GM11168 (cell line): ENCODE data around the gene OR1E1.
"Not testable (repeated sequence)": the region's sequence is repeated elsewhere in the genome, so short reads cannot be mapped to it uniquely, and the experiment has no call there.

Experiments
- in situ Hi-C: fragments of 300-500 bp; cut with MboI; formaldehyde crosslinking; loops from one replicate; pipeline ENCODE4 v1.12.0; 2022; ENCODE audit warnings: low sequenced_read_pairs; ENCODE audit not compliant: unreplicated experiment

Gene OR1E1, protein sequence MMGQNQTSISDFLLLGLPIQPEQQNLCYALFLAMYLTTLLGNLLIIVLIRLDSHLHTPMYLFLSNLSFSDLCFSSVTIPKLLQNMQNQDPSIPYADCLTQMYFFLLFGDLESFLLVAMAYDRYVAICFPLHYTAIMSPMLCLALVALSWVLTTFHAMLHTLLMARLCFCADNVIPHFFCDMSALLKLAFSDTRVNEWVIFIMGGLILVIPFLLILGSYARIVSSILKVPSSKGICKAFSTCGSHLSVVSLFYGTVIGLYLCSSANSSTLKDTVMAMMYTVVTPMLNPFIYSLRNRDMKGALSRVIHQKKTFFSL

DNA sequence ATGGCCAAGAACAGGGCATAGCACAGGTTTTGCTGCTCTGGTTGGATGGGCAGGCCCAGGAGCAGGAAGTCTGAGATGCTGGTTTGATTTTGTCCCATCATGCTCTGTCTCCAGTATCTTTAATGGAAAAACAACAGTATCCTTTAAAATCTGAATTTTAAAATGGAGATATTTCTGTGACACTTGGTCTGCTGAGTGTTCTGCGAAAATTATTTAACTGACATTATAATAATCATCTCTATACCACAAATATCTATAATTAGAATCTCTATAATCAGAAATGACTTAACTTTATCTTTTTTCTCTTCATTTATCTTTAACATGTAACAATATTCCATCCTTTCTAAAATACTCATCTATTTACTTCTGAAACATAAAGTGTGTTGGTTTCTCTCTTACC is at the start of gene OR1E1:
OR1E1 (minus strand) TSS at position 101 of the 400 bp plus-strand sequence; CDS start at position 101, 0 bp downstream.
- in situ Hi-C loops = no loop called here

DNA sequence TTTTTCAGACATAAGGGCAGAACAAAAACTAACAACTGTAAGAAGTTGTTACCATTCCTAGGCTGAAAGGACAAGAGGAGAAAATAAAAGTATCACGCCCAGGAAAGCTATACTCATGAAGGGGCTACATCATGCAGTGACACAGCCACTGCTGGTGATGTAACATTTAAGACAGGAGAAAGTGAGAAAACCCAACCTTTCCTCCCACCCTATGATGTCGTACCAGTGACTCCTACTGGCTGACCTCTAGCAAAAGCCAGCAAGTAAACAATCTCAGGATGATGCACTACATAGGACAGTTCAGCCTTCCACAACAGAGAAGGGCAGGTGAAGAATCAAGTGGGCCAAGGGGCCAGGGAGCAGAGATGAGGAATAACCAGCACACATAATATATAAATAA is 49.4 kb upstream of the OR1E1 start:
- in situ Hi-C loops = no loop called here

DNA sequence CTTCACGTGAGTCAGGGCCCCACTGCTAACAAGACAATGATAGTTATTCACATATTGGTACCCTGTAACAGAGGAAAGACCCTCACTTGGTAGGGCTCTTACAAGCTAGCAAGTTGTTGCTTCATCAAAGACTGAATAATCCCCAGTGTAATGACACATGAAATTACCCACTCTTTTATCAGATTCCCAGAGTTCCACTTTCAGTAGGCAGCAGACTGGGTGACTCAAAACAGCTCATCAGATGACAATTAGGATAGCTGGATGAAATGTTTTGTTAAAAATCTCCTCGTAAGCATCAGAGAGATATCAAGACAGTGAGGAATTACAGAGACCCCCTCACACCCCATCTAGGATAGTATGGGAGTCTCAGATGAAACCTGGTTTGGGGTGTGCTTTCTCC is 42.2 kb upstream of the OR1E1 start:
- in situ Hi-C loops = no loop called here

DNA sequence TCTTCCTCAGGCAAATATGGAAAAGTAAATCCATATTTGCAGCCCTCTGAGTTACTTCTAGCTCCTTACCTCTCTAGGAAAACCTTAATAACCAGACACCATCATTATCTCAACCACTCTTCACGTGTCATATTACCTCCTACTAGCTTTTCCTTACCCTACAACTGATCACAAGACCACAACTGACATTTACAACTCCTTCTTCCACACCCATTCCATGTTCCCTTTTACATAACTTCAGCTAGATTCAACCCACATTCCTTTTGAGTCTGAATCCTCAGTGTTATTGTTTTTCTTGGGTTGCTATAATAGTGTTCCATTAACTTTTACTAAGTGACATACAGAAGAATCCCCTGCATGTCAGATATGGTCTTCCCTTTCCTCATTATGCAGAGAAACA is 40.2 kb upstream of the OR1E1 start:
- in situ Hi-C loops = no loop called here

DNA sequence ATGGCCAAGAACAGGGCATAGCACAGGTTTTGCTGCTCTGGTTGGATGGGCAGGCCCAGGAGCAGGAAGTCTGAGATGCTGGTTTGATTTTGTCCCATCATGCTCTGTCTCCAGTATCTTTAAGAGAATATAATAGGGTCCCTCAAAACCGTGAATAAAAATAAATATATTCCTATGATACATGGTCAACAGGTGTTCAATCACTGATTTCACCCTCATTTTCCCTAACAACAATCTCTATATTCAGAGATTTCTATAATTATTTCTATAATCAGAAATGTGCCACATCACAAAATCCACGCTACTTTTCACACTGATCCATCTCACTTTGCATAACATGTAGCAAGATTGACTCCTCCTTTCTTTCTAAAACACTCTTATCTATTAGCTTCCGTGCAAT is 35.5 kb upstream of the OR1E1 start, which contains the start of gene OR1E2:
OR1E2 (minus strand) TSS at position 101 of the 400 bp plus-strand sequence; CDS start at position 101, 0 bp downstream.
- in situ Hi-C loops = no loop called here

DNA sequence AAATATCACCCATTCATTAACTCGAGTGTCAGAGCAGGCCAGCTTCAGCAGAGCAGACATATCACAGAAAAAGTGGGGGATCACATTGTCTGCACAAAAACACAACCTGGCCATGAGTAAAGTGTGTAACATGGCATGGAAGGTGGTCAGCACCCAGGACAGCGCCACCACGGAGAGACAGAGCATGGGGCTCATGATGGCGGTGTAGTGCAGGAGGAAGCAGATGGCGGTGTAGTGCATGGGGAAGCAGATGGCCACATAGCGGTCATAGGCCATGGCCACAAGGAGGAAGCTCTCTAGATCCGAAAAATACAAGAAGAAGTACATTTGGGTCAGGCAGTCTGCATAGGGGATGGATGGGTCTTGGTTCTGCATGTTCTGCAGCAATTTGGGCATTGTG is 35.0 kb upstream of the OR1E1 start:
- in situ Hi-C loops = not testable (repeated sequence)

DNA sequence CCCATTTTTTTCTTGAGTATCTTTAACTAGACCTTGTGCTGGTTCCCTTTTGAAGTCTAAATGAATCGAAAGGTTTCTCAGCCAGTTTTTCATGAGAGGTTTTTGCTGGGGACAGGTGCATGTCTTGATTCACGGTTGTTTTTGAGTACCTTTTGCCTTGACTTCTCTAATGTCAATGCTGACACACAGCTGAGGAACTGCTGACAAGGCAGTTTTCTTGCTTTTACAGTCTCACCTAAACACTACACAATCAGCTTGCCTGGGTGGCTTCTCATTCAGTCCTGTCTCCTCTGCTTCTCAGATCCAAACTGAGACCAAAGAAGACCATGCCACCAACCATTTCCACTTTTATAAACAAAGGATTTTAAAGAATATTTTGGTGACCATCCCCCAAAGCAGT is 20.0 kb upstream of the OR1E1 start:
- in situ Hi-C loops = no loop called here

DNA sequence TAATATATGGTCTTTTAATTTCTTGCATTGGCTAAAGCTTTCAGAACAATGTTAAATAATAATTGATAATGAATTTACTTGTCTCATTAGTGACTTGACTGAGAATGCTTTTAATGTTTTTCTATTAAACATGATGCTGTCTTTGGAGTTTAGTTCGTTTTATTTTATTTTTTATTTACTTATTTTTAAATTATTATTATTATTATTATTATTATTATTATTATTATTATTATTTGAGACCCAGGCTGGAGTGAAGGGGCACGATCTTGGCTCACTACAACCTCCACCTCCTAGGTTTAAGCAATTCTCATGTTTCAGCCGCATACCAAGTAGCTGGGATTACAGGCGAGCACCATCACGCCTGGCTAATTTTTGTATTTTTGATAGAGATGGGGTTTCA is 17.4 kb upstream of the OR1E1 start:
- in situ Hi-C loops = no loop called here

DNA sequence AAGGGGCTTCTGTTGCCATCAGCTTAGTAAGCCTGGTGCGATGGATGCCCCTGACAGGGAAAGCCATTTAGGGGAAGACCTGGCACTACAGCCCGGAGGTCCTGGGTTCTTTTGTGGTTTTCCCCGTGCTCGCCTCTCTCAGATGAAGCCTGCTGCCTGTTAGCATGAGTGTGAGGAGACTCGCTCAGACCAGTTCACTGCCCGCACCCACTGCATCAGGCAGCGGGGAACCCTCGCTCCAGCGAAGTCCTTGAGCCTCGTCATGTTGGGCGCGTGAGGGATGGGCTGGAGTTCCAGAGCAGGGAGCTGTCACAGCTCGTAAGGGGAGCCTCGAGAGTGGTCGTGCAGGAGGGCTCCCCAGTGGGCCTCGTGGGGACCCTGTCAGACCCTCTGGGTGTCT is 14.0 kb upstream of the OR1E1 start:
- in situ Hi-C loops = not testable (repeated sequence)

DNA sequence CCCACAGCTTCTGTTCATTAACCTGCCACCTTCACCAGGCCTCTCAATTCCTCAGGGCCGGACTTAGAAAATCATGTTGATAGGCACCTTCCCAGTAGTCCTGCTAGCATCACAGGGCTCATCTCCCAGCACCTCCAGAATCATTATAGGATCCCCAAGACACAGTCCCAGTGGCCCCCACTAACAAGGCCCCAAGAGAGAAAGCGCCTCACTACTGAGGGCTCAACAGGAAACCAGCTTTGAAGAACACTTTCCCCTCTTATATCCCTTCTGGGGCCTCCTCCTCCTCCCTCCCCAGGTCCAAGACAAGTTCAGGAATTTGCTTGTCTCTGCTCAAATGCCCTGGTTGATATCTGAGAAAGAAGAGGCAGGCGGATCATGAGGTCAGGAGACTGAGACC is 12.9 kb upstream of the OR1E1 start, which contains the start of gene OR3A3:
OR3A3 (plus strand) TSS at position 301 of the 400 bp plus-strand sequence.
- in situ Hi-C loops = no loop called here

DNA sequence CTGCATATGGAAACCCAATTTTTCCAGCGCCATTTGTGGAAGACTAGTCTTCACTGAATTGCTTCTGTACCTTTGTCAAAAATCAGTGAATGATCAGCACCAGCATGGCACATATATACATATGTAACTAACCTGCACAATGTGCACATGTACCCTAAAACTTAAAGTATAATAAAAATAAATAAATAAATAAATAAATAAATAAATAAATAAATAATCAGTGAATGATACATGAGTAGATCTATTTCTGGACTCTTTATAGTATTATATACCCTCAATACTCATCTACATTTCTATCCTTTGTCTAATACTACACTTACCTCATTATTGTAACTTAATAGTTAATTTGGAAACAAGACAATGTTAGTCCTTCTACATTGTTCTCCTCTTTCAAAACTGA is 5.6 kb upstream of the OR1E1 start:
- in situ Hi-C loops = not testable (repeated sequence)

DNA sequence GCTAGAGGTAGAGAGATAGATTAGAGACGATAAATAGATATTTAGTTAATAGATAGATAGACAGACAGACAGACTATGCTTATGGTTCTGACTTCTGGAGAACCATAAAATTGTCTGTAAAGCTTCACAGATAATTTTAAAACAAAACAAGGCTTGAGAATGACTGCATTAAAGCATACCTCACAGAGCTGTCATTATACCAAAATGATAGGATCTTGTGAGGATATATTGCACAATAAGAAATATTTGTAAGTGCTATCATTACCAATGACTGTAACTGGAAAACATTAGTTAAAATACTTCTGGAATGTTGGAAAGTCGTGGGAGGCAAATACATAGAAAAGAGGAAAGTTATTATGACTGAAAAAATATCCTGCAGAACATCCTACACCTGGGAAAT is 3.6 kb upstream of the OR1E1 start:
- in situ Hi-C loops = no loop called here

DNA sequence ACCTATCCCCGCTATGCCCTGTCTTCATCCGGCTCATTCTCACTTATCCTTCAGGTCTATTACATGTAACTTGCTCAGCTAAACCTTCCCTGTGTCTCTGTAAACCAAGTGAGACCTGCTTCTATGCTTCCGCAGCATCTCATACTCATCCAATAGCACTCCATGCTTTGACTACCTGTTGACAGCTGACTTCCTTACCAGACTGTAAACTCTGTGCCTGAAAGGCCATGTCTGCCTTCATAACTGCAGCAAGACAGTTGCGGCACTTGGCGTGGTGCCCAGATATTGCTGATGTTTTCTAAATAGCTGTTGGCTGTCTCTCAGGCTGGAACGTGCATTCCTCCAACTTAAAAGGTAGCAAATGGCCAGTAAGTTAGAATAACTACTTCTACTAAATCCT is 1.8 kb upstream of the OR1E1 start:
- in situ Hi-C loops = no loop called here

DNA sequence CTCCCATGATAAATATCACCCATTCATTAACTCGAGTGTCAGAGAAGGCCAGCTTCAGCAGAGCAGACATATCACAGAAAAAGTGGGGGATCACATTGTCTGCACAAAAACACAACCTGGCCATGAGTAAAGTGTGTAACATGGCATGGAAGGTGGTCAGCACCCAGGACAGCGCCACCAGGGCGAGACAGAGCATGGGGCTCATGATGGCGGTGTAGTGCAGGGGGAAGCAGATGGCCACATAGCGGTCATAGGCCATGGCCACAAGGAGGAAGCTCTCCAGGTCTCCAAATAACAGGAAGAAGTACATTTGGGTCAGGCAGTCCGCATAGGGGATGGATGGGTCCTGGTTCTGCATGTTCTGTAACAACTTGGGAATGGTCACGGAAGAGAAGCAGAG is 409 bp downstream of the OR1E1 start:
- in situ Hi-C loops = not testable (repeated sequence)

DNA sequence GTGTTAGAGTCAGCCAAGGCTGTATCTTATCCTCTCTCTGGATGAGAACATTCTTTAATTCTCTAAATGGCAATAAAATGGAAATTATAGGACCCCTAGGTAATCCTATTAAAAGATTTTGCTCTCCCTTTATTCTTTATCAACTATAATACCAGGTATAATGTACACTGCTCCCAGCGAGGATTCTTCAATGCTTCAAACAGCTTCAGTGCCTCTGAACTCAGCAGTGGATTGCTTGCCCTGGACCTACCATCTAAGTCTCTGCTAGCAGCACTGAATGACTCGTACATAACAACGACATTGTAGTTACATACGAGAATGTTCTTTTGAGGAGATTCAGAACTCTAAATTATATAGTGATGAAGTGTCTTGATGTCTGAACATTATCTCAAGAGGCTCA is 8.4 kb downstream of the OR1E1 start:
- in situ Hi-C loops = no loop called here

DNA sequence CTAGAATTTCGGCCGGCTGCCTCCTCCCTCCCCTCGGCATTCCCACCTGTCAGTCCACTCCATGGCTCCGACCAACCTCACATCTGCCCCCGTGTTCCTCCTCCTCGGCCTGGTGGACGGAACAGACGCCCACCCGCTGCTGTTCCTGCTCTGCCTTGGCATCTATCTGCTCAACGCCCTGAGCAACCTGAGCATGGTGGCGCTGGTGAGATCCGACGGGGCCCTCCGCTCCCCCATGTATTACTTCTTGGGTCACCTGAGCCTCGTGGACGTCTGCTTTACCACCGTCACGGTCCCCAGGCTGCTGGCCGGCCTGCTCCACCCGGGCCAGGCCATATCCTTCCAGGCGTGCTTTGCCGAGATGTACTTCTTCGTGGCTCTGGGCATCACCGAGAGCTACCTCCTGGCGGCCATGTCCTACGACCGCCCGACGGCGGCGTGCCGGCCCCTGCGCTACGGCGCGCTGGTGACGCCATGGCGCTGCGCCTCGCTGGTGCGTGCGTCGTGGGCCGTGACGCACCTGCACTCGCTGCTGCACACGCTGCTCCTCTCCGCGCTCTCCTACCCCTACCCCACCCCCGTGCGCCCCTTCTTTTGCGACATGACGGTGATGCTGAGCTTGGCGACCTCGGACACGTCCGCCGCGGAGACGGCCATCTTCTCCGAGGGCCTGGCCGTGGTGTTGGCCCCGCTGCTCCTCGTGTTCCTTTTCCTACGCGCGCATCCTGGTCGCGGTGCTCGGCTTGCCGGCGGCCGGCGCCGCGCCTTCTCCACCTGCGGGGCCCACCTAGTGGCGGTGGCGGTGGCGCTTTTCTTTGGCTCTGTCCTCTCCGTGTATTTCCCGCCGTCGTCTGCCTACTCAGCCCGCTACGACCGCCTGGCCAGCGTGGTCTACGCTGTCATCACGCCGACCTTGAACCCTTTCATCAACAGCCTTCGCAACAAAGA is 12.1 kb downstream of the OR1E1 start, which contains the start of gene OR3A2:
OR3A2 (minus strand) TSS at position 440 of the 948 bp plus-strand sequence.
- in situ Hi-C loops = no loop called here

DNA sequence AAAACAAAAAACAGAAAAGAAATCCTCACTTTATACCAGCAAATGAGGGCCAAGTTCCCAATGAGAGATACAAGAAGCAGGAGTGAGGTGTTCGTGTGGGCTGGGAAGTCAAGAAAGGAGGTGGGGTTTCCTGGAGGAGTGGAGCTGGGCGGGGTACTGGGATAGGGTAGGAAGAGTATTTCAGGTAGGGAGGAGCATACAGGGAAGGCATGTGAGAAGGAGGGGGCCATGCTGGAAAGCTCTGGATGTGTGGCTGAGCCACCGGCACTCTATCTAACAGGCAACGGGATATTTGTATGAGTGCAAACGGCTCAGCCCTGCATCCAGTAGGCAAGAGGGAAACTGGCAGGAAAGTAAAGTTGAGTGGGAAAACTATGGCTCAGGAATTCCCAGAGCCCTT is 16.3 kb downstream of the OR1E1 start:
- in situ Hi-C loops = no loop called here

DNA sequence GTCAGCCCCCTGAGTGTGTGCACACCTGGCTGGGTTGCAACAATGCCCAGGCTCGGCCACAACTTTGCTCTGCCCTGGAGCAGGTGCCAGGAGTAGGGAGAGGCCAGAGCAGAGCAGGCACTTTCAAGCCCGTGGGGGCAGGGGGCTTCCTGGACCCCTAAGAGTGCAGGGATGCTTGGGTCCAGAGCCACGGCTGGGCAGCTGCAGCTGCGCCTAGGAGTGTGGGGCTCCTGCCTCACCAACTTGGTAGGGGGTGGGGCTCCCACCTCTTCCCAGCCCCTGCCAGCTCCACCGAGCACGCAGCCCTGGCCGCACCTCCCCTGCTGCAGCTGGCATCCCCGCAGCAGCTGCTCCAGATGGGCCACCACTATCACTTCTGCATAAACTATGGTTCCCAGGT is 19.9 kb downstream of the OR1E1 start:
- in situ Hi-C loops = no loop called here

DNA sequence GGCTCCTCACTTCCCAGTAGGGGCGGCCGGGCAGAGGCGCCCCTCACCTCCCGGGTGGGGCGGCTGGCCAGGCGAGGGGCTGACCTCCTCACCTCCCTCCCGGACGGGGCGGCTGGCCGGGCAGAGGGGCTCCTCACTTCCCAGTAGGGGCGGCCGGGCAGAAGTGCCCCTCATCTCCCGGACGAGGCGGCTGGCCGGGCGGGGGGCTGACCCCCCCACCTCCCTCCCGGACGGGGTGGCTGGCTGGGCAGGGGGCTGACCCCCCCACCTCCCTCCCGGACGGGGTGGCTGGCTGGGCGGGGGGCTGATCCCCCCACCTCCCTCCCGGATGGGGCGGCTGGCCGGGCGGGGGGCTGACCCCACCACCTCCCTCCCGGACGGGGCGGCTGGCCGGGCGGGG is 27.0 kb downstream of the OR1E1 start:
- in situ Hi-C loops = not testable (repeated sequence)
